ENCODE results near the gene MAGEF1.
A peak's percentile ranks its signal among the peaks of the same experiment; 100 is the strongest.
"Not testable (repeated sequence)": the region's sequence is repeated elsewhere in the genome, so short reads cannot be mapped to it uniquely, and the experiment has no call there.

MAGEF1 gene

DNA sequence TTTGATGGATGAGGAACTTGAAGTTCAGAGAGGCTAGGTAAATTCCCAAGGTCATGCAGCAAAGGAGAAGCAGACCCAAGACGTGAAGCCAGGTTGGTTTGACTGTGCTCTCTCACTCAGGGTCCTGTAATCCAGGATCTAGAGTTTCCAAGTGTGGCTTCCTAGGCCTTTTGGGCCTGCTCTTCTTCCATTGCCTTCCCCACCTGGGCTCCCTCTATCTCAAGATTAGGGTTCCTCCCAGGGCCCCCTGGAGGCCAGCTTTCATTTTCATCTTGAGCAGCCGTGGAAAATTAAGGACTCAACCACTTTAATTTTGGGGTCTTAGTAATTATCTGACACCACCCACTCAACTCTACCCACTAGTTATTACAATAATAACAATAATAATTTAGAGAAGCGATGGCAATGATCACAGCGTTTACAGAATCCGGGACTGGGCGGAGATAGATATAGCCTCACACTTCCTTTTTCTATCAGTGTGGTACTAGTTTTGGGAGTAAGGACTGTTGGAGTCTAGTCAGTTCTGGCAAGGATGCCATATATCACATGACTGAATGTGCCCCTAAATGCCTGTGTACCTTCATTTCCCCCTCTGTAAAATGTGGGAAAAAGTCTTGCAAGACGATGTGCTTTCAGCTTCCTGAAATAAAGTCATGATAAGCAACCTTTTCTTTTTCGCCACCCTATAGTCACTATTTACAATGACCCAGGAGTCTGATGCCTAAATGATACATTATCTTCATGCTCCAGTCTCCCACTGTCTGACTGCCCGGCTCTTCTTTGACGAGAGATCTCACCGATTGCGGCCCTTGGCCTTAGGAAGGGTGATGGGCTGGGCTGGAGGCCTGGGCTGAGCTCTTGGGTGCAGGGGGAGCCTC lies 30.2 kb upstream of the MAGEF1 start:
- no peak for DNase-seq

DNA sequence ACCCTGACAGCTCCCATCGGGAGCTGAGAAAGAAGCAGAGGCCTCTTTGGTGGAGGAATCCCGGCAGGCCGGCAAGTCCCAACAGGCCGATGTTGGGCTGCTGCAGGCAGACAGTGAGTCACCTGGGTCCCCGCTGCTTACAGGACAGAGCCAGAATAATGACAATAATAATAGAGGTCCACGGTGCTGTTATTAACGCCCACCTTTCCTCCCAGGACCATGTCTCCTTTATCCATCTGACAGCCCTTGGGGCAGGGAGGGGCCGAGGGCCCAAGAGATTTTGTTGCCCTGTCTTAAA lies 29.3 kb upstream of the MAGEF1 start:
- DNase-seq: no peak

DNA sequence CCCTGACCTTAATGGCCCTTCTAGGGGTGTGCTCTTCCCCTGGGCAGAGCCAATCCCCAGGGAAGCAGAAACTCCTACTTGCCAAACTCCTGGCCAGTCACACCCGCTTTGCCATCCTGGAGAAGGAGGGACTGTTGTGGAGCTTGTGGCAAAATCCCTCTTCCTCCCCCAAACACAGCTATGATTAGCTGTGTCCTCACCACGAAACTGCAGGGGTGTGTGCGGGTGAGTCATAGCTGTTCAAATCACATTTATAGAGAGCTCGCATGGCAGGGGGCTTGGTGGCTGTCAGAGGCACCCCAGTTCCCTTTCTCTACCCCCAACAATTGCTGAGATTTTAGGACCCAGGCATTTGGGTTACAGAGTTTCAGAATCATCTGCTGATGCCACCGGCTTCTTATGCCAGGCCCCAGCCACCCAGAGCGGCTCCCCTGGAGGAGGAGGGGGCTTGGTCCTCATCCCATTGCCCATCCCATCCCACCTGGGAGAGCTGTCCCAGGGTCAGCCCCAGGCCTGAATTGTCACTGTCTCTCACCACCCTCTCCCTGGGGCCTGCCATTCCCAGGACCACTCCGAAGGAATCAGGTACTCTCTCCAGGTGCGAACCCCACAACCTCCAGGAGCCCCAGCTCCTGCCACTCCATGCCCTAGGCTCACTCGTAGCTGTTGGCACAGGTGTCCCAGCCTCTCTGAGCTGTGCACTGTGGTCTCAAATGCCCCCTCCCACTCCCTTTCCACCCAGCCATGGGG lies 28.8 kb upstream of the MAGEF1 start:
- DNase-seq: peak; percentile 83

- DNase-seq: no peak
These were observed 28.0 kb upstream of the MAGEF1 start for GRCh38 chr3:184739594-184740505.

DNA sequence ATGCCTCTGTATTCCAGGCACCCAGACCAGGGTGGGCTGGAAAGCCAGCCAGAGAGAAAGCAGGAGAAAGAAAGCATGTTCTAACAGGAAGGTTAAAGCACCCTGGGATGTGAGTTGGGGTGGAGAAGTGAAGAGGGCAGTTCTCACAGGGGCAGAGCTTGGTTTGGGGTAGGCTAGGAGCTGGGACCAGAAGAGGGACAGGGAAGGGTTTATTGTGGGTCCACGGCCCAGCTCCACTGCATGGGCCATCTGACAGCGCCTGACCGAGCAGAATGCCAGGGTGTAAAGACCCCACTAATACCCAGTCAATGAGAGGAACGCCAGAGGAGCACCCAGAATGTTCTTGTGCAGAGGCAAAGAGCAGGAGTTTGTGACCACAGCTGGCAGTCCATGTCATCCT lies 27.1 kb upstream of the MAGEF1 start:
- no peak for DNase-seq

- no peak for DNase-seq
These were observed 26.6 kb upstream of the MAGEF1 start for GRCh38 chr3:184738506-184738890.

- DNase-seq: peak; percentile 66
These were observed 26.0 kb upstream of the MAGEF1 start for GRCh38 chr3:184737641-184738505.

- no peak for DNase-seq
These were observed 25.2 kb upstream of the MAGEF1 start for GRCh38 chr3:184737063-184737462.

DNA sequence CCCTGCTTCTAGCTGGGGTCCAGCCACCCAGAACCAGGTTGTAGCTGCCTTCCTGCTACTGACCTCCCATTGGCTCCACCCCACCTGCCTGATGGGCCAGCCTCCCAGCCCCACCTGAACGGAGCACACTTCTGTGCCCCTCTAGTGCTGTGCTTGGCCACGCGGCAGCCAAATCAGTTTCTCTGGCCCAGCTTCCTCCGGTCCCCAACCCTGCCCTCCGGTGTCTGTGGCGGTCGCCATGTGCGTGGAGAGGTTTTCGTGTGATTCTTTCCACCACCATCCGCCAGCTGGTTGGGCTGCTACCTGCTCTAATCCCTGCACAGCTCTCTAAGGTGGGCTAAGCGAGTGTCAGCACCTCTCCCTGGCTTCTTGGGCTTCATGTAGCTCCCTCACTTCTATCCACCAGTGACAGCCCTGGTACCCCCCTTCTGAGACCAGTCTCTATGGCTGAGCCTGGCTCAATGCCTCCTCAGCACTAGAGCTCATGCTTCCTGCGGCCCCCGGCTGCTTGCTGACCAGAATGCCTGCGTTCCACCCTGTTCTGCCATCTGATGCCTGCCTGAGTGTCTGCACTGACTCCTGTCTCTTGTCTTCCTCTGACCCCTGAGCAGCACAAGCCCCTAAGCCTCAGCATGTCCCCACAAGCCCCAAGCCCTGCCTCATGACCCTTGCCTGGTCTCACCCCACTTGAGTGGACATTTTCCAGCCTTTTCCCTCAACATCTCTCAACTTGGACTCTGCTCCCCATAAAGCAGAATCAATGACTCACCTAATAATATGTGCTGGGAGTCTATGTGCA lies 23.2 kb upstream of the MAGEF1 start:
- DNase-seq: no peak

GRCh38 chr3:184733971-184734608 lies 22.2 kb upstream of the MAGEF1 start:
- DNase-seq: no peak

DNA sequence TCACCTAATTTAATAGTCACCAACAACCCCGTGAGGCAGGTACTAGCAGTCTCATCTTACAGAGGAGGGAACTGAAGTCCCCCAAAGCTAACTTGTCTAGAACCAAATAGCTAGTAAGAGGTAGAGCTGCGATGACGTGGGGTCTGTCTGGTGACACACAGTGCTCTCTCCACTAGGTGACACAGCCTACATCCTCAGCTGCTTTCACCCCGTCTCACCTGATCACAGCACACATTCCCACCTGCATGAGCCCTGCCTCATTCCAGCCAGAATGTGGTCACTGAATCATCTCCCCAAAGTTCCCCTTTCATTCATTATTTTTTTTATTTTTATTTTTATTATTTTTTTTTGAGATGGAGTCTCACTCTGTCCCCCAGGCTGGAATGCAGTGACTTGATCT lies 21.3 kb upstream of the MAGEF1 start:
- DNase-seq: no peak

- no peak for DNase-seq
These were observed 20.1 kb upstream of the MAGEF1 start for GRCh38 chr3:184731786-184732537.

GRCh38 chr3:184730924-184731323 lies 19.1 kb upstream of the MAGEF1 start:
- no peak for DNase-seq

GRCh38 chr3:184729154-184729553 lies 17.3 kb upstream of the MAGEF1 start:
- DNase-seq: not testable (repeated sequence)

DNA sequence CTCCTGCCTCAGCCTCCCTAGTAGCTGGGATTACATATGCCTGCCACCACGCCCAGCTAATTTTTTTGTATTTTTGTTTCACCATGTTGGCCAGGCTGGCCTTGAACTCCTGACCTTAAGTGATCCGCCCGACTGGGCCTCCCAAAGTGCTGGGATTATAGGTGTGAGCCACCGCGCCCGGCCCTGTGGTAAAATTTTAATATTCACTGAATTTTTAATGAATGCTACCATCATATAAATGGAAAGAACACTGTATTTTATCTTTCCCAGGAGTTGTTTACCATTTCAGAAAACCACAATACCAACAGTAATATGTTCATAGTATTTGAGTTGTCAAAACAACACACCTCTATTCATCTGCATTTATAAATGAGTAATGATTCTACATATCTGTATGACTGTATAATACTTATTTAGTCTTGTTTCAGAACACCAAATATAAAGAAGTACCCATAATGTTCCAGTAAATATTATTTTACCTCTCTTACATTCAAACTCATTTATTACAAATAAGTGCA lies 16.2 kb upstream of the MAGEF1 start:
- no peak for DNase-seq

GRCh38 chr3:184727357-184728009 lies 15.6 kb upstream of the MAGEF1 start:
- peak; percentile 77 for DNase-seq

- no peak for DNase-seq
These were observed 14.6 kb upstream of the MAGEF1 start for GRCh38 chr3:184726497-184726896.

- no peak for DNase-seq
These were observed 13.4 kb upstream of the MAGEF1 start for GRCh38 chr3:184725176-184725719.

DNA sequence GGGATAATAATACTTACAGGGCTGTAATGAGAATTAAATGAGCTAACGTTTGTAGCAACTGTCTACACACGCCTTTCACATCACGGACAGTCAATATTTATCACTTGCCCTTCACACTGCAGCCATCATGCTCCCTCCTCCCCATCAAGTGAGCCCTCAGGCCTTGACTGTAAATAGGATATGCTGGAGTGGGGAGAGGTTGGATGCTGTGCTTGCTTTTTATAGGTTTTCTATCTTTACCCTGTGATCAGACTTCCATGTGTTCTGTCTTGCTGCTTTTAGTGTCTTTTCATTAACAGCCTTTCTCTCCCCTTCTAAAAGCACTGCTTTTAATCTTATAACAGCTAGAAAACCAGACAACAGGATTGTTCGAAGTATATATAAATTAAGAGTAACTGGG lies 12.8 kb upstream of the MAGEF1 start:
- DNase-seq: no peak

Data from suppressor macrophage treated with lipopolysaccharide for 4 hours (primary cell).